Choroid plexus epithelial cell (primary cell): Measurements from ENCODE around the gene ADAM12.

ENCODE experiments used
- DNase-seq: peaks from one replicate; pipeline ENCODE4 v3.0.0-alpha.2; 2010; ENCODE audit warnings: low read depth
- H3K4me3 ChIP-seq: 2 replicates; pipeline ENCODE4 v1.5.1; 2011; ENCODE audit warnings: low read depth, mild to moderate bottlenecking, control low read depth, low read length, moderate library complexity
- TF ChIP-seq, protein P1 (sequence below): conservative IDR thresholded peaks from 2 replicates; pipeline ENCODE4 v1.5.1; 2011; ENCODE audit warnings: low read depth, mild to moderate bottlenecking, control low read depth, inconsistent platforms, low read length, moderate library complexity

The ADAM12 gene

GRCh38 chr10:126063353-126063791, 324.9 kb downstream of the ADAM12 start:
- TF ChIP-seq, protein P1, sequence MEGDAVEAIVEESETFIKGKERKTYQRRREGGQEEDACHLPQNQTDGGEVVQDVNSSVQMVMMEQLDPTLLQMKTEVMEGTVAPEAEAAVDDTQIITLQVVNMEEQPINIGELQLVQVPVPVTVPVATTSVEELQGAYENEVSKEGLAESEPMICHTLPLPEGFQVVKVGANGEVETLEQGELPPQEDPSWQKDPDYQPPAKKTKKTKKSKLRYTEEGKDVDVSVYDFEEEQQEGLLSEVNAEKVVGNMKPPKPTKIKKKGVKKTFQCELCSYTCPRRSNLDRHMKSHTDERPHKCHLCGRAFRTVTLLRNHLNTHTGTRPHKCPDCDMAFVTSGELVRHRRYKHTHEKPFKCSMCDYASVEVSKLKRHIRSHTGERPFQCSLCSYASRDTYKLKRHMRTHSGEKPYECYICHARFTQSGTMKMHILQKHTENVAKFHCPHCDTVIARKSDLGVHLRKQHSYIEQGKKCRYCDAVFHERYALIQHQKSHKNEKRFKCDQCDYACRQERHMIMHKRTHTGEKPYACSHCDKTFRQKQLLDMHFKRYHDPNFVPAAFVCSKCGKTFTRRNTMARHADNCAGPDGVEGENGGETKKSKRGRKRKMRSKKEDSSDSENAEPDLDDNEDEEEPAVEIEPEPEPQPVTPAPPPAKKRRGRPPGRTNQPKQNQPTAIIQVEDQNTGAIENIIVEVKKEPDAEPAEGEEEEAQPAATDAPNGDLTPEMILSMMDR, result no peak
- DNase-seq, result peak; percentile 67
- no peak overlapping the region for H3K4me3 ChIP-seq

DNA sequence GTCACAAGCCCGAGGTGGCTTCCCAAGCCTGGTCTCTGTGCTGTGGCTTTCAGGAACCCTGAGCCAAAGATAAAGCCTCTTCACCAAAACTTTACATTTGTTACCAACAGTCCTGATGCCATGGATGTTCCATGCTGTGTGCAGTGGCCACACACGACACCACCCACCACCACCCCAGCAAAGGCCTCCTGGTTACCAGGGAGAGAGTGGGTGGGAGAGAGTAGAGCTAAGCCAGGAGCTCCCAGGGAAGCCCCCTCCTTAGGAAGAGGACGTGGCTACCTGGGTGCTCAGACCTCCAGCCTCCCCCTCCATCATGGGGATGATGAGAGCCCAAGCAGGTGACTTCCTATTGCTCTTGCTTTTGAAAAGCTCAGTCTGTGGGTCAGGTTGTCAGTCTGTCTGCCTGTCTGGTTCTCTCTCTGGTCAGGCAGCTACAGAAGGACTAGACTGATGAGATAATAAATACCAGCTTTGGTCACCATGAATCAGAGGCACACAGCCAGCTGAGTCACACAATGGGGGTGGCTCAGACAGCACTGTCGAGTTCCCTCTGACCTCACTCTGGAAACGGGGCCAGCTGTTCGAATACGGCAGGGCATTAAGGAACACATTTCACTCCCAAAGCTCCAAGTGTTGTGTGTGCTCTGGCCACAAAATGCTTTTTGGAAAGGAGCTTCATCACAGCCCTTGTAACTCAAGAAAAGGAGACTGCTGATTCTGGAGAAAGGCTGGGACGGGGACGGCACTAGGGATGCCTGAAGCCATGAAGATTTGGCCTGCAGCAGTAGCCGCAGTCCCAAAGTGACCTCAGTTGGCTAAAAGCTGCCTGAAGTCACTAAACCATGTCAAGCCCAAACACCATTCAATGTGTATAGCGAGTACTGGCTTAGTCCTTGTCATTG, 325.9 kb downstream of the ADAM12 start:
- TF ChIP-seq, protein P1, result no peak
- peak; percentile 94 for DNase-seq
- no peak overlapping the region for H3K4me3 ChIP-seq

GRCh38 chr10:126061526-126061925, 326.8 kb downstream of the ADAM12 start:
- TF ChIP-seq, protein P1, result no peak
- no peak for DNase-seq
- no peak overlapping the region for H3K4me3 ChIP-seq

GRCh38 chr10:126060261-126060931, 327.9 kb downstream of the ADAM12 start:
- H3K4me3 ChIP-seq, result no peak overlapping the region
- DNase-seq, result peak; percentile 73
- TF ChIP-seq, protein P1, result no peak

GRCh38 chr10:126059076-126059826, 329.0 kb downstream of the ADAM12 start:
- H3K4me3 ChIP-seq, result no peak overlapping the region
- peak; percentile 70 for DNase-seq
- TF ChIP-seq, protein P1, result no peak

GRCh38 chr10:126058507-126058906, 329.8 kb downstream of the ADAM12 start:
- DNase-seq, result no peak
- no peak overlapping the region for H3K4me3 ChIP-seq
- TF ChIP-seq, protein P1, result no peak
